ENCODE results near the gene MPPED2. TPM values are rescaled to one million over a fixed set of nuclear protein-coding genes. Genes with fewer than 3 reads are reported as not detected.

Gene MPPED2
- total RNA-seq, 1 experiment from 2014 or later = 2.4 TPM

GRCh38 chr11:30488304-30488998 is 97.7 kb downstream of the MPPED2 start:
- no peaks in the 10 kb centered on the region for H3K9me3 Mint-ChIP-seq
- DNase-seq (ENCODE audit: low spot score) = no peak
- CTCF ChIA-PET = no interaction called here
- POLR2A ChIA-PET = no interaction called here
- H3K36me3 Mint-ChIP-seq = no peaks in the 10 kb centered on the region
- no peaks in the 10 kb centered on the region for H3K27me3 Mint-ChIP-seq (ENCODE audit: low read depth)
- no peak for ATAC-seq
- no peak overlapping the region for H3K4me3 Mint-ChIP-seq
- peaks cover 34% of the 10 kb centered on the region for H3K4me1 Mint-ChIP-seq
- no peak overlapping the region for H3K27ac Mint-ChIP-seq
- TF ChIP-seq HMGXB4 (CRISPR knock-in tag; IDR thresholded peaks at IDR 0.05) = no peak
- TF ChIP-seq NFE2L1 (CRISPR knock-in tag; IDR thresholded peaks at IDR 0.05) = no peak
- peak; percentile 48; the same call in 1 of the 2 replicates for TF ChIP-seq GABPB1 (CRISPR knock-in tag; IDR thresholded peaks at IDR 0.05)
- TF ChIP-seq ZBTB21 (CRISPR knock-in tag; IDR thresholded peaks at IDR 0.05; ENCODE audit: borderline replicate concordance) = no peak

- no peak for DNase-seq (ENCODE audit: low spot score)
- H3K4me1 Mint-ChIP-seq = peaks cover 43% of the 10 kb centered on the region
- H3K4me3 Mint-ChIP-seq = no peak overlapping the region
- no peaks in the 10 kb centered on the region for H3K27me3 Mint-ChIP-seq (ENCODE audit: low read depth)
- 0 out of 2 replicates have a peak, but pooled peaks have one; percentile 49 for TF ChIP-seq ZNF121 (CRISPR knock-in tag; IDR thresholded peaks at IDR 0.05)
- TF ChIP-seq ZNF232 (CRISPR knock-in tag; IDR thresholded peaks at IDR 0.05) = no peak
- no peak for ATAC-seq
- no peaks in the 10 kb centered on the region for H3K9me3 Mint-ChIP-seq
- ChIA-PET POLR2A (no interaction called here), CTCF (no interaction called here)
- no peak overlapping the region for H3K27ac Mint-ChIP-seq
- H3K36me3 Mint-ChIP-seq = no peaks in the 10 kb centered on the region
Measured at GRCh38 chr11:30487200-30487898, 98.8 kb downstream of the MPPED2 start.

- no peaks in the 10 kb centered on the region for H3K9me3 Mint-ChIP-seq
- no peaks in the 10 kb centered on the region for H3K36me3 Mint-ChIP-seq
- no peak overlapping the region for H3K4me3 Mint-ChIP-seq
- ATAC-seq (no peak), DNase-seq (ENCODE audit: low spot score) (no peak)
- H3K27ac Mint-ChIP-seq = no peak overlapping the region
- CTCF ChIA-PET = no interaction called here
- no peak for TF ChIP-seq ZNF232 (CRISPR knock-in tag; IDR thresholded peaks at IDR 0.05)
- TF ChIP-seq JAZF1 (CRISPR knock-in tag; IDR thresholded peaks at IDR 0.05) = no peak
- no peak for TF ChIP-seq MXD4 (CRISPR knock-in tag; IDR thresholded peaks at IDR 0.05; ENCODE audit: borderline replicate concordance)
- TF ChIP-seq SMAD3 (CRISPR knock-in tag; IDR thresholded peaks at IDR 0.05; ENCODE audit: borderline replicate concordance) = no peak
- no peak for TF ChIP-seq NFYB (CRISPR knock-in tag; conservative IDR thresholded peaks at IDR 0.05; ENCODE audit: low read depth)
- no peak for TF ChIP-seq E2F4 (CRISPR knock-in tag; IDR thresholded peaks at IDR 0.05; ENCODE audit: borderline replicate concordance, low read depth)
- TF ChIP-seq GTF2I (CRISPR knock-in tag; conservative IDR thresholded peaks at IDR 0.05) = no peak
- no peak for TF ChIP-seq ATF2 (CRISPR knock-in tag; IDR thresholded peaks at IDR 0.05; ENCODE audit: borderline replicate concordance, low read depth)
- H3K4me1 Mint-ChIP-seq = peaks cover 59% of the 10 kb centered on the region
- no peaks in the 10 kb centered on the region for H3K27me3 Mint-ChIP-seq (ENCODE audit: low read depth)
- POLR2A ChIA-PET = no interaction called here
Measured at GRCh38 chr11:30485756-30486155, 100.4 kb downstream of the MPPED2 start.

GRCh38 chr11:30485222-30485621 is 100.9 kb downstream of the MPPED2 start:
- Mint-ChIP-seq H3K27me3 (ENCODE audit: low read depth) (no peaks in the 10 kb centered on the region), H3K4me1 (peaks cover 63% of the 10 kb centered on the region), H3K36me3 (no peaks in the 10 kb centered on the region), H3K27ac (no peak overlapping the region), H3K9me3 (no peaks in the 10 kb centered on the region), H3K4me3 (no peak overlapping the region)
- CTCF ChIA-PET = no interaction called here
- POLR2A ChIA-PET = no interaction called here
- ATAC-seq (no peak), DNase-seq (ENCODE audit: low spot score) (no peak)
- TF ChIP-seq ATF6 (CRISPR knock-in tag; IDR thresholded peaks at IDR 0.05) (no peak), ATF1 (CRISPR knock-in tag; IDR thresholded peaks at IDR 0.05) (no peak), TEAD4 (CRISPR knock-in tag; IDR thresholded peaks at IDR 0.05) (no peak), E2F1 (CRISPR knock-in tag; IDR thresholded peaks at IDR 0.05) (no peak), STAT6 (CRISPR knock-in tag; conservative IDR thresholded peaks at IDR 0.05; ENCODE audit: low read depth) (no peak)
